NT2/D1 (cell line): ENCODE measurements around the gene PHKA1.

Experiments used
- SUZ12 ChIP-seq: IDR thresholded peaks from 2 replicates; pipeline ENCODE4 v1.6.1; 2011; ENCODE audit not compliant: insufficient read length, insufficient read depth; ENCODE audit errors: extremely low read depth
- YY1 ChIP-seq: IDR thresholded peaks from 2 replicates; pipeline ENCODE4 v1.6.1; 2011; ENCODE audit not compliant: insufficient read length, insufficient read depth
- ZNF274 ChIP-seq: IDR thresholded peaks from 2 replicates; pipeline ENCODE4 v1.6.1; 2011; ENCODE audit warnings: mild to moderate bottlenecking, low read depth, low read length

- TF ChIP-seq ZNF274 (no peak), YY1 (no peak), SUZ12 (no peak)
Observed at GRCh38 chrX:72676465-72676864, 37.6 kb downstream of the PHKA1 start.
